Erythroblast (primary cell): Measurements from ENCODE around the gene STAC3.

Experiments used
- GATA1 ChIP-seq: IDR thresholded peaks from 2 replicates; pipeline ENCODE4 v1.6.1; 2011; ENCODE audit warnings: low read depth, mild to moderate bottlenecking, control low read depth, low read length, moderate library complexity
- POLR2A ChIP-seq: IDR thresholded peaks from 2 replicates; pipeline ENCODE4 v1.6.1; 2011; ENCODE audit warnings: mild to moderate bottlenecking, low read length

- TF ChIP-seq POLR2A, result no peak
- TF ChIP-seq GATA1, result no peak
These were observed 41.1 kb downstream of the STAC3 start for GRCh38 chr12:57209916-57210315.
